Activated T-cell treated with anti-CD3 and anti-CD28 coated beads, Interleukin-2, amount 50 U/mL, for 1 hour (primary cell): ENCODE measurements around the gene PGBD1.

ENCODE experiments used
- DNase-seq: peaks from one replicate; pipeline ENCODE4 v3.0.0-alpha.2; 2020

PGBD1 gene

GRCh38 chr6:28335564-28336283 is 54.4 kb downstream of the PGBD1 start, which contains the start of gene ZSCAN31:
Gene ZSCAN31 (minus strand): TSS chr6:28336148. CDS start chr6:28329683, 6,465 bp downstream.
- peak; percentile 82 for DNase-seq

- no peak for DNase-seq
These were observed 55.1 kb downstream of the PGBD1 start for GRCh38 chr6:28336284-28337120.

GRCh38 chr6:28337121-28337520 is 55.7 kb downstream of the PGBD1 start:
- no peak for DNase-seq

GRCh38 chr6:28340310-28341095 is 59.1 kb downstream of the PGBD1 start:
- DNase-seq, result no peak

GRCh38 chr6:28343898-28344677 is 62.7 kb downstream of the PGBD1 start:
- DNase-seq, result no peak

- no peak for DNase-seq
These were observed 63.8 kb downstream of the PGBD1 start for GRCh38 chr6:28345201-28345600.

- DNase-seq, result no peak
These were observed 65.7 kb downstream of the PGBD1 start for GRCh38 chr6:28347119-28347518.

GRCh38 chr6:28349344-28349891 is 68.0 kb downstream of the PGBD1 start:
- no peak for DNase-seq

- DNase-seq, result peak; percentile 80
These were observed 68.7 kb downstream of the PGBD1 start, which contains the start of gene ZKSCAN3 for GRCh38 chr6:28349892-28350737. Gene ZKSCAN3 (plus strand): TSS chr6:28349947. CDS start chr6:28359587, 9,640 bp downstream.

GRCh38 chr6:28351087-28351486 is 69.7 kb downstream of the PGBD1 start:
- no peak for DNase-seq

GRCh38 chr6:28351493-28351925 is 70.1 kb downstream of the PGBD1 start:
- no peak for DNase-seq
